Endothelial cell of umbilical vein (primary cell): ENCODE data around the gene LONP2. TPM values are rescaled to one million over a fixed set of nuclear protein-coding genes. Genes with fewer than 3 reads are reported as not detected.

Experiments used
- BruUV-seq: library from RNA; stranded (reverse); fragments of 400-500 nt; replicated peaks from 2 replicates; lab custom pipeline; 2021; lab: Mats Ljungman, UMichigan
- CTCF ChIA-PET: fragments of 300-600, 350-600 bp; sonication (Branson Sonifier 250); formaldehyde crosslinking; loops from one replicate; lab custom pipeline; 2021; ENCODE audit warnings: antibody characterized with exemption, inconsistent platforms; lab: Charles Lee
- POLR2A ChIA-PET: fragments of 300-600, 350-600 bp; sonication (Branson Sonifier 250); formaldehyde crosslinking; loops from one replicate; lab custom pipeline; 2021; ENCODE audit warnings: antibody characterized with exemption, inconsistent platforms; lab: Charles Lee
- DNase-seq: peaks from one replicate; pipeline ENCODE4 v3.0.0-alpha.2; 2011; ENCODE audit warnings: low read depth, low spot score
- FAIRE-seq: peaks from 2 replicates; lab custom pipeline; 2011; peaks lifted over from hg19 to GRCh38; lab: Jason Lieb, UNC
- H2AFZ ChIP-seq: 2 replicates; pipeline ENCODE4 v1.6.0; 2012; ENCODE audit warnings: low read depth, low read length, control low read depth, inconsistent platforms
- H3K27ac ChIP-seq: 2 replicates; pipeline ENCODE4 v1.5.1; 2011; ENCODE audit warnings: low read depth, mild to moderate bottlenecking, control low read depth, low read length, moderate library complexity; ENCODE audit not compliant: insufficient read depth
- H3K27me3 ChIP-seq, 2 experiments: 2 replicates each; pipeline versions ENCODE4 v1.6.0 to v1.6.1; 2011; ENCODE audit warnings: low read length in 2 of 2, mixed read lengths in 1 of 2; ENCODE audit not compliant: control insufficient read depth in 2 of 2, insufficient read depth in 2 of 2
- H3K36me3 ChIP-seq, 2 experiments: 2 replicates in 1 of 2; 3 replicates in 1 of 2; pipeline ENCODE4 v1.5.1; 2011; ENCODE audit warnings: low read length in 2 of 2, mild to moderate bottlenecking in 1 of 2, moderate library complexity in 1 of 2; ENCODE audit not compliant: control insufficient read depth in 2 of 2, insufficient read depth in 2 of 2; ENCODE audit errors: extremely low read depth in 1 of 2
- H3K4me1 ChIP-seq: 3 replicates; pipeline ENCODE4 v1.5.1; 2011; ENCODE audit warnings: mild to moderate bottlenecking, low read length; ENCODE audit not compliant: control insufficient read depth, insufficient read depth; ENCODE audit errors: extremely low read depth
- H3K4me2 ChIP-seq: 2 replicates; pipeline ENCODE4 v1.6.1; 2011; ENCODE audit warnings: low read length, control low read depth, mixed read lengths; ENCODE audit not compliant: insufficient read depth
- H3K4me3 ChIP-seq, 3 experiments: fragments of 200-600 bp in 1 of 3; sonication (generic), shearing (Covaris generic) in 1 of 3; replicated peaks in 1 of 3; 2 replicates each; pipeline ENCODE4 v1.5.1; 2011 to 2016; ENCODE audit warnings: control low read depth in 3 of 3, low read length in 3 of 3, mild to moderate bottlenecking in 2 of 3, inconsistent platforms in 1 of 3, low read depth in 1 of 3, moderate library complexity in 1 of 3; ENCODE audit not compliant: insufficient read depth in 1 of 3
- H3K79me2 ChIP-seq: 2 replicates; pipeline ENCODE4 v1.6.0; 2012; ENCODE audit warnings: low read length, inconsistent platforms; ENCODE audit not compliant: control insufficient read depth, insufficient read depth
- H3K9ac ChIP-seq: replicated peaks from 2 replicates; pipeline ENCODE3; 2011; ENCODE audit warnings: low read length, control low read depth; ENCODE audit not compliant: insufficient read depth; ENCODE audit errors: extremely low read depth
- H3K9me1 ChIP-seq: replicated peaks from 3 replicates; pipeline ENCODE4 v1.6.0; 2011; ENCODE audit warnings: mild to moderate bottlenecking, low read length; ENCODE audit not compliant: control insufficient read depth, insufficient read depth; ENCODE audit errors: extremely low read depth
- H3K9me3 ChIP-seq: replicated peaks from 2 replicates; pipeline ENCODE4 v1.5.1; 2012; ENCODE audit warnings: low read length, inconsistent platforms; ENCODE audit not compliant: control insufficient read depth, insufficient read depth
- H4K20me1 ChIP-seq: replicated peaks from 2 replicates; pipeline ENCODE3; 2011; ENCODE audit warnings: mild to moderate bottlenecking, low read length; ENCODE audit not compliant: control insufficient read depth, insufficient read depth; ENCODE audit errors: extremely low read depth
- CTCF ChIP-seq, 2 donors: IDR thresholded peaks; 1 replicate in 1 of 2; 2 replicates in 1 of 2; pipeline ENCODE4 v1.5.1; 2011; ENCODE audit warnings: low read length in 2 of 2, mild to moderate bottlenecking in 2 of 2, moderate library complexity in 2 of 2, control low read depth in 1 of 2, inconsistent platforms in 1 of 2, low read depth in 1 of 2; ENCODE audit not compliant: insufficient read depth in 1 of 2; ENCODE audit errors: extremely low read depth in 1 of 2
- EZH2 ChIP-seq: IDR thresholded peaks from 2 replicates; pipeline ENCODE4 v1.6.1; 2012; ENCODE audit warnings: borderline replicate concordance, low read depth, mild to moderate bottlenecking, moderate library complexity, low read length, inconsistent platforms; ENCODE audit not compliant: severe bottlenecking
- FOS ChIP-seq: IDR thresholded peaks from 2 replicates; pipeline ENCODE4 v1.6.1; 2011; ENCODE audit warnings: mild to moderate bottlenecking, low read length, moderate library complexity, borderline replicate concordance; ENCODE audit not compliant: insufficient read depth
- GATA2 ChIP-seq: IDR thresholded peaks from 2 replicates; pipeline ENCODE4 v1.7.0; 2011; ENCODE audit warnings: low read depth, mild to moderate bottlenecking, moderate library complexity, mixed read lengths, low read length; ENCODE audit not compliant: insufficient read length, insufficient read depth
- JUN ChIP-seq: IDR thresholded peaks from 2 replicates; pipeline ENCODE4 v1.6.1; 2011; ENCODE audit warnings: borderline replicate concordance, low read depth; ENCODE audit not compliant: insufficient read length, insufficient read depth
- MAX ChIP-seq: IDR thresholded peaks from 2 replicates; pipeline ENCODE4 v1.6.1; 2011; ENCODE audit not compliant: insufficient read depth, insufficient read length
- MYC ChIP-seq: IDR thresholded peaks from one replicate; pipeline ENCODE4 v1.6.1; 2011; ENCODE audit warnings: mild to moderate bottlenecking, low read depth, low read length
- POLR2A ChIP-seq: IDR thresholded peaks from 2 replicates; pipeline ENCODE4 v1.6.1; 2012; ENCODE audit warnings: low read depth, mild to moderate bottlenecking, control low read depth, low read length
- POLR2AphosphoS5 ChIP-seq: IDR thresholded peaks from 2 replicates; pipeline ENCODE4 v1.6.1; 2012; ENCODE audit warnings: low read depth, mild to moderate bottlenecking, control low read depth, low read length, moderate library complexity; ENCODE audit not compliant: insufficient read depth
- dilution Hi-C: fragments of 300-500 bp; cut with MboI; formaldehyde crosslinking; loops from one replicate; pipeline ENCODE4 v1.15.0; 2019; ENCODE audit warnings: low sequenced_read_pairs; ENCODE audit not compliant: extremely low pct_ligation_motif_present
- intact Hi-C: fragments of 100-400 bp; cut with micrococcal nuclease; formaldehyde crosslinking; loops from one replicate; pipeline ENCODE4 v1.10.0; 2022
- polyA plus RNA-seq, 4 experiments: library from polyadenylated mRNA; depleted of rRNA in 3 of 4; stranded (reverse) in 3 of 4; unstranded in 1 of 4; fragments of >200 nt; gene quantifications; 2 replicates each; pipeline versions ENCODE4 v1.2.1 to v1.2.3, GENCODE V29; 2011 to 2012; ENCODE audit warnings: missing spikeins in 1 of 4
- total RNA-seq: library from RNA; stranded (reverse); gene quantifications from 2 replicates; pipeline ENCODE4 v1.2.3, GENCODE V29; 2021

The LONP2 gene
- total and polyA plus RNA-seq, 2 donors (not counting 3 experiments of a cell fraction or from before 2014, with no cell fraction given), result 13.5 to 38.4 TPM

DNA sequence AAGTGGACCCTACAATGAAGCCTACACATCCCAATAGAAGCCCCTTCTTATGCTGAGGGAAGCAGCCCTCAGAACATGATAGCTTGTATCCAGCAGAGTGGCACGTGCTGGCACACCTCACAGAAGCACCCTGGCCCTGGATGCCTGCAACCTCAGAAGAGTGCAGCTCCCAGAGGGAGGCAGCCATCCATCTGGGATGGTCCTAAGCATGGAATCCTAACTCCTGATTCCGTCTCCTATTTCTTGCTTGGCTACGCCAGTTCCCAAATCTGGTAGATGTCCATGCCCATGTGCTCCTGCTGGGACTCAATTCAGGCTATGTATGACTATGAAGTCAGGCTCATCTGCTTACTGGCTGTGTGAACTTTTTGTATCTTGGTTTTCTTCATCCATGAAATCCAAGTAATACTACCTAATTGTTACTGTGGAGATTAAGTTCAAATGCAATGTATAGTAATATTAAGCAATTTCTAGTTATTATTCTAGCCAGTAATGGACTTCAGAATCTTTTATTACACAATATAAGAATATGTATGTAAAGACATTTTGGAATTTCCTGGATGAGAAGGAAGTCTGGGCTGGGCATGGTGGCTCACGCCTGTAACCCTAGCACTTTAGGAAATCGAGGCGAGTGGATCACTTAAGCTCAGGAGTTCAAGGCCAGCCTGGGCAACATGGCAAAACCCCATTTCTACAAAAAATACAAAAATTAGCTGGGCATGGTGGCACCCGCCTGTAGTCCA, 108.7 kb downstream of the LONP2 start:
- Histone ChIP-seq H3K36me3 (peaks cover 6 to 9% of the 10 kb centered on the region in 2 experiments), H3K9ac (no peak overlapping the region), H3K27me3 (no peaks in the 10 kb centered on the region), H3K79me2 (peaks cover 3% of the 10 kb centered on the region), H4K20me1 (no peaks in the 10 kb centered on the region), H3K4me2 (no peak overlapping the region), H3K4me1 (no peaks in the 10 kb centered on the region), H2AFZ (no peak overlapping the region), H3K9me1 (no peaks in the 10 kb centered on the region), H3K4me3 (no peak overlapping the region), H3K27ac (no peak overlapping the region), H3K9me3 (no peaks in the 10 kb centered on the region)
- dilution Hi-C loops (no loop called here), intact Hi-C loops (loop anchor here (1.0 kb wide), 4 partner anchors 31 to 277 kb away; no protein-coding TSS in a partner anchor)
- CTCF ChIA-PET, result interaction anchor here (0.9 to 7.8 kb wide), 6 partner anchors 13 to 276 kb away, joined by 3 to 131 read pairs (median 6); no protein-coding TSS in a partner anchor
- no TSS peak for BruUV-seq
- FAIRE-seq, result no peak
- POLR2A ChIA-PET, result no interaction called here
- DNase-seq, result no peak
- TF ChIP-seq MAX (no peak), MYC (no peak), FOS (no peak), CTCF (IDR thresholded peaks at IDR 0.05; ENCODE audit: extremely low read depth in 1 of 2, insufficient read depth in 1 of 2, low read depth in 1 of 2, low read length in 2 of 2) (no peak), EZH2 (no peak), POLR2AphosphoS5 (no peak), POLR2A (no peak), JUN (no peak), GATA2 (no peak)
